Transverse colon (tissue), 4 donors: ENCODE measurements around the gene AGPAT2. TPM values are rescaled to one million over a fixed set of nuclear protein-coding genes. Genes with fewer than 3 reads are reported as not detected.

Experiments
- DNase-seq: peaks from one replicate; pipeline ENCODE4 v3.0.0-alpha.2; 2019
- H3K27ac ChIP-seq, 4 donors: fragments of 200-600 bp; sonication (generic); 2 replicates each; pipeline ENCODE4 v1.5.1; 2016 to 2018; ENCODE audit warnings: inconsistent platforms in 4 of 4
- H3K27me3 ChIP-seq: fragments of 200-600 bp; sonication (generic); 2 replicates; pipeline ENCODE4 v1.5.1; 2017; ENCODE audit warnings: inconsistent platforms
- H3K36me3 ChIP-seq, 4 donors: fragments of 200-600 bp; sonication (generic); 2 replicates each; pipeline ENCODE4 v1.5.1; 2017 to 2019; ENCODE audit warnings: inconsistent platforms in 4 of 4
- H3K4me1 ChIP-seq, 4 donors: fragments of 200-600 bp; sonication (generic); 2 replicates each; pipeline ENCODE4 v1.5.1; 2017 to 2020; ENCODE audit warnings: inconsistent platforms in 4 of 4
- H3K4me3 ChIP-seq, 4 donors: fragments of 200-600 bp; sonication (generic); 1 replicate in 1 of 4; 2 replicates in 3 of 4; pipeline versions ENCODE4 v1.5.1 to v1.6.1; 2017 to 2019; ENCODE audit warnings: inconsistent platforms in 4 of 4
- H3K9me3 ChIP-seq, 2 donors: fragments of 200-600 bp; sonication (generic); 2 replicates each; pipeline ENCODE4 v1.5.1; 2017 to 2019; ENCODE audit warnings: inconsistent platforms in 2 of 2
- CTCF ChIP-seq, 5 experiments: fragments of 200-600 bp in 3 of 5; fragments of 450-650 bp in 2 of 5; sonication (generic) in 3 of 5; IDR thresholded peaks; 1 replicate in 2 of 5; 2 replicates in 3 of 5; pipeline ENCODE4 v1.5.1; 2016 to 2017; ENCODE audit warnings: antibody characterized with exemption in 5 of 5, inconsistent platforms in 3 of 5, mild to moderate bottlenecking in 2 of 5, moderate library complexity in 1 of 5
- EP300 ChIP-seq: sonication (generic); formaldehyde crosslinking; IDR thresholded peaks from one replicate; pipeline ENCODE4 v1.6.1; 2017; ENCODE audit warnings: antibody characterized with exemption, low read depth
- POLR2A ChIP-seq: fragments of 450-650 bp; IDR thresholded peaks from one replicate; pipeline ENCODE4 v1.6.1; 2016; ENCODE audit warnings: antibody characterized with exemption, mild to moderate bottlenecking, moderate library complexity
- POLR2AphosphoS5 ChIP-seq, 3 donors: sonication (generic); formaldehyde crosslinking; IDR thresholded peaks; one replicate each; pipeline ENCODE4 v1.6.1; 2016; ENCODE audit warnings: antibody characterized with exemption in 3 of 3
- WGBS, 2 donors: methylation state at CpG; one replicate each; pipeline ENCODE4 v1.1.5; 2018; ENCODE audit warnings: low coverage in 1 of 2; 5-methylcytosine and 5-hydroxymethylcytosine counted together
- in situ Hi-C, 4 donors: fragments of 200-750 bp; cut with MboI; loops; one replicate each; pipeline versions ENCODE4 v1.15.0 to v1.15.1; 2017; ENCODE audit warnings: low sequenced_read_pairs in 3 of 4, low pct_ligation_motif_present in 1 of 4, low pct_unique_long_range_greater_than_20kb in 1 of 4
- intact Hi-C: fragments of 100-400 bp; cut with DNase I; formaldehyde crosslinking; loops from one replicate; pipeline ENCODE4 v1.15.1; 2023; ENCODE audit warnings: low total_unique reads
- total RNA-seq, 4 donors: library from RNA; depleted of rRNA; stranded (reverse); fragments of >200 nt; gene quantifications; one replicate each; pipeline ENCODE4 v1.1.0, GENCODE V29; 2016

The AGPAT2 gene
- total RNA-seq, 4 donors from 2014 or later: 245 to 441 (median 290) TPM

DNA sequence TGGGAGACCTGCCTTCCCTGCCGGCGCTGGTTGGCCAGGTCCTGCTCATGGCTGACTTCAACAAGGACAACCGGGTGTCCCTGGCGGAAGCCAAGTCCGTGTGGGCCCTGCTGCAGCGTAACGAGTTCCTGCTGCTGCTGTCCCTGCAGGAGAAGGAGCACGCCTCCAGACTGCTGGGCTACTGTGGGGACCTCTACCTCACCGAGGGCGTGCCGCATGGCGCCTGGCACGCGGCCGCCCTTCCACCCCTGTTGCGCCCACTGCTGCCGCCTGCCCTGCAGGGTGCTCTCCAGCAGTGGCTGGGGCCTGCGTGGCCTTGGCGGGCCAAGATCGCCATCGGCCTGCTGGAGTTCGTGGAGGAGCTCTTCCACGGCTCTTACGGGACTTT, 35.7 kb upstream of the AGPAT2 start:
- H3K27ac ChIP-seq: no peak overlapping the region
- peaks cover 17 to 44% (median 34%) of the 10 kb centered on the region in 4 donors for H3K4me1 ChIP-seq
- H3K4me3 ChIP-seq: no peak overlapping the region
- no peaks in the 10 kb centered on the region for H3K9me3 ChIP-seq
- intact Hi-C loops (loop anchor here (1.0 kb wide), 1 partner anchor 48 kb away; no protein-coding TSS in a partner anchor), in situ Hi-C loops (no loop called here)
- peaks cover 9% of the 10 kb centered on the region for H3K27me3 ChIP-seq
- peaks cover 0 to 22% (median 9%) of the 10 kb centered on the region in 4 donors for H3K36me3 ChIP-seq
- DNase-seq: no peak
- 91% methylated on average over 24 of the region's 24 CpGs; no CpG with 5 or more reads in 1 of the 2 donors for WGBS, 2 donors
- no peak for TF ChIP-seq POLR2A

DNA sequence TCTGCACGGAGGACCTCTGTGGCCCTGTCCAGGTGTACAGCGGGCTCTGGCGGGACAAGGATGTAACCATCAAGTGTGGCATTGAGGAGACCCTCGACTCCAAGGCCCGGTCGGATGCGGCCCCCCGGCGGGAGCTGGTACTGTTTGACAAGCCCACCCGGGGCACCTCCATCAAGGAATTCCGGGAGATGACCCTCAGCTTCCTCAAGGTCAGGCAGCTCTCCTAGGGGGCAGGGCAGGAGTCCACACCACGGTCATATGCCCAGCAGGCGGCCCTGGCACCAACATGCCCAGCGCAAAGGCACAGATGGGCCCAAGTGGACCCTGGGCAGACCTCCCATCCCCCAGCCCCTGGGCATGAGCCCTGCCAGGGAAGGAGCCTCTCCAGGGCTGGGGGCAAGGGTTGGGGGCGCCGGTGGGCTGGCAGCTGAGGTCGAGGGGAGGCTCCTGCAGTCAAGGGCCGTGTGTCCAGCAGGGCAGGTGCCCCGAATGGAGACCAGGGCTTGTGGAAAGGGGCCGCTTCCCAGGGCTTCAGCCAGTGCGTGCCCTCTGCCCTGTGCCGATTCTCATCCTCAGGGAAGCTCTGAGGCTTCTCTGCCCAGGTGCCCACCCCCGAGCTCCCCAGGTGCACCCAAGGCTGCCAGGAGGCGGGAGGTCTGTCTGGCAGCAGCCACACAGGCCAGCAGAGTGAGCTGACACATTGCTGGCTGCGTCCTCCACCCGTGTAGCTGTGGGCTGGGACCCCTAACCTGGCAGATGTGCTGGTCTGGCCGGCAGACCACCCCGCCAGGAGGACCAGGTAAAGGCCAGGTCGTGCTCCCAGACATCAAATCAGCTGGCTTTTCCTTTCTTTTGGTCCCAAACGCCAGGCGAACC, 35.1 kb upstream of the AGPAT2 start:
- 76% methylated on average over 27 of the region's 31 CpGs; no CpG with 5 or more reads in 1 of the 2 donors for WGBS, 2 donors
- no peak for DNase-seq
- H3K27ac ChIP-seq: no peak overlapping the region
- H3K9me3 ChIP-seq: no peaks in the 10 kb centered on the region
- in situ Hi-C loops: no loop called here
- H3K36me3 ChIP-seq: peaks cover 0 to 22% (median 9%) of the 10 kb centered on the region in 4 donors
- intact Hi-C loops: loop anchor here (1.0 kb wide), 1 partner anchor 47 kb away; no protein-coding TSS in a partner anchor
- no peak overlapping the region for H3K4me3 ChIP-seq
- TF ChIP-seq EP300 (no peak), POLR2AphosphoS5 (IDR thresholded peaks at IDR 0.05) (no peak), POLR2A (no peak), CTCF (IDR thresholded peaks at IDR 0.05) (no peak)
- H3K4me1 ChIP-seq: peaks cover 17 to 42% (median 33%) of the 10 kb centered on the region in 4 donors
- H3K27me3 ChIP-seq: peaks cover 12% of the 10 kb centered on the region

DNA sequence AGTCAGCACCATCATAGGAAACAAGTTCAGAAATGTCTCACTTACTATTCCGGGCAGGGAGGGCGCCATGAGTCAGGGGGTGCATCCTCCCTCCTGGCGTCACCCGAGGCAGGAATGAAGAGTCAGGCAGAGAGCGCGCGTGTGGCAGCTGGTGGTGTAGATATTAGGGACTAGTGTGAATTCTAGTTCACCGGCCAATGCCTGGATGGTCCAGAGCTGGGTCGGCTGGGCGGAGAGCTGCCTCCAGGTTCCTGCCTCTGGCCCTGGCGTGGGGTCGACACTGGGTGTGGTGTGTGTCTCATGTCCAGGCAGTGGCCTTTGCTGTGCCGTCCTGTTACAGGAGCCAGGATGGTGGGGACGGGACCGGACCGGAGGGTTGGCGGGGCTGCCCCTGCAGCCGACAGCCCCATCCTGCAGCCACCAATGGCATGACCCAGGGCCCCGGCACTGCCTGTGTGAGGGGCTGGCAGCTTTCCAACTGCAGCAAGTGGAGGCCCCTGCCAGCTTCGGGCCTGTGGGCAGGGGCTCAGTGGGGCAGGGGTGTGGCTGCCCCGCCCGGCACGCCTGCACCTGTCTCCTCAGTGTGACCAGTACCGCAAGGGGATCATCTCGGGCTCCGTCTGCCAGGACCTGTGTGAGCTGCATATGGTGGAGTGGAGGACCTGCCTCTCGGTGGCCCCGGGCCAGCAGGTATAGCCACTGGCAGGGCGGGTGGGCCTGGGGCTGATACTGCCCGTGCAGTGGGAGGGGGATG, 34.3 kb upstream of the AGPAT2 start:
- H3K27me3 ChIP-seq: peaks cover 19% of the 10 kb centered on the region
- peaks cover 0 to 22% (median 9%) of the 10 kb centered on the region in 4 donors for H3K36me3 ChIP-seq
- intact Hi-C loops (loop anchor here (1.0 kb wide), 1 partner anchor 46 kb away; no protein-coding TSS in a partner anchor), in situ Hi-C loops (no loop called here)
- no peaks in the 10 kb centered on the region for H3K9me3 ChIP-seq
- DNase-seq: no peak
- 60 to 69% methylated on average over 3 to 27 of the region's 30 CpGs for WGBS, 2 donors
- H3K4me1 ChIP-seq: peaks cover 12 to 34% (median 25%) of the 10 kb centered on the region in 4 donors
- H3K4me3 ChIP-seq: no peak overlapping the region
- peak overlapping the region in 1 of 4 donors; percentile 31 for H3K27ac ChIP-seq
- no peak for TF ChIP-seq CTCF (IDR thresholded peaks at IDR 0.05)
- peak in 2 of 3 donors; percentile 7 to 29 for TF ChIP-seq POLR2AphosphoS5 (IDR thresholded peaks at IDR 0.05)
- no peak for TF ChIP-seq POLR2A
- no peak for TF ChIP-seq EP300

- 71% methylated on average over 5 of the region's 11 CpGs; no CpG with 5 or more reads in 1 of the 2 donors for WGBS, 2 donors
- in situ Hi-C loops: no loop called here
- H3K27ac ChIP-seq: peak overlapping the region in 3 of 4 donors; percentile 8 to 55 (median 18)
- H3K4me3 ChIP-seq: no peak overlapping the region
- peaks cover 0 to 22% (median 7%) of the 10 kb centered on the region in 4 donors for H3K36me3 ChIP-seq
- no peaks in the 10 kb centered on the region for H3K9me3 ChIP-seq
- peaks cover 6 to 28% (median 19%) of the 10 kb centered on the region in 4 donors for H3K4me1 ChIP-seq
- intact Hi-C loops: no loop called here
- TF ChIP-seq EP300 (no peak), CTCF (IDR thresholded peaks at IDR 0.05) (no peak), POLR2A (no peak), POLR2AphosphoS5 (IDR thresholded peaks at IDR 0.05) (no peak)
- H3K27me3 ChIP-seq: peaks cover 23% of the 10 kb centered on the region
- no peak for DNase-seq
Measured at GRCh38 chr9:136720898-136721338, 33.7 kb upstream of the AGPAT2 start.
